Fibroblast of pulmonary artery (primary cell): ENCODE data around the gene PARD3.

Source experiments
- DNase-seq: peaks from one replicate; pipeline ENCODE4 v3.0.0-alpha.2; 2010; ENCODE audit warnings: low read depth
- H3K4me3 ChIP-seq: replicated peaks from 2 replicates; pipeline ENCODE4 v1.5.1; 2011; ENCODE audit warnings: low read depth, mild to moderate bottlenecking, control low read depth, low read length, moderate library complexity
- CTCF ChIP-seq: IDR thresholded peaks from 2 replicates; pipeline ENCODE4 v1.5.1; 2011; ENCODE audit warnings: mild to moderate bottlenecking, control low read depth, low read length, inconsistent platforms; ENCODE audit errors: missing control alignments

The PARD3 gene

GRCh38 chr10:34420795-34421194, 394.3 kb downstream of the PARD3 start:
- no peak for TF ChIP-seq CTCF
- no peak overlapping the region for H3K4me3 ChIP-seq
- DNase-seq = no peak

GRCh38 chr10:34420273-34420672, 394.8 kb downstream of the PARD3 start:
- no peak for DNase-seq
- TF ChIP-seq CTCF = no peak
- H3K4me3 ChIP-seq = no peak overlapping the region

GRCh38 chr10:34415039-34415438, 400.1 kb downstream of the PARD3 start:
- no peak for TF ChIP-seq CTCF
- no peak for DNase-seq
- no peak overlapping the region for H3K4me3 ChIP-seq

GRCh38 chr10:34413756-34414587, 401.1 kb downstream of the PARD3 start:
- DNase-seq = no peak
- no peak overlapping the region for H3K4me3 ChIP-seq
- no peak for TF ChIP-seq CTCF

- TF ChIP-seq CTCF = no peak
- DNase-seq = no peak
Measured at GRCh38 chr10:34413214-34413613, 401.9 kb downstream of the PARD3 start.

GRCh38 chr10:34408956-34409355, 406.1 kb downstream of the PARD3 start:
- DNase-seq = no peak
- TF ChIP-seq CTCF = no peak

More at GRCh38 chr10:34413214-34413613, 401.9 kb downstream of the PARD3 start:
- H3K4me3 ChIP-seq = no peak overlapping the region

GRCh38 chr10:34408381-34408780, 406.7 kb downstream of the PARD3 start:
- H3K4me3 ChIP-seq = no peak overlapping the region
- no peak for DNase-seq
- TF ChIP-seq CTCF = no peak

More at GRCh38 chr10:34408956-34409355, 406.1 kb downstream of the PARD3 start:
- H3K4me3 ChIP-seq = no peak overlapping the region
